Activated CD4-positive, alpha-beta T cell treated with anti-CD3 and anti-CD28 coated beads, Interleukin-2, amount 10 ng/mL, durations not matched to agents 7 days and 5 days (primary cell): Measurements from ENCODE around the gene TPD52L2. TPM values are rescaled to one million over a fixed set of nuclear protein-coding genes. Genes with fewer than 3 reads are reported as not detected.
"Not testable (repeated sequence)": the region's sequence is repeated elsewhere in the genome, so short reads cannot be mapped to it uniquely, and the experiment has no call there.

ENCODE experiments used
- CTCF ChIA-PET: fragments of 350-600 bp; sonication (Branson Sonifier 250); formaldehyde crosslinking; loops from one replicate; lab custom pipeline; 2021; ENCODE audit warnings: antibody characterized with exemption; lab: Charles Lee
- POLR2A ChIA-PET: fragments of 350-600 bp; sonication (Branson Sonifier 250); formaldehyde crosslinking; loops from one replicate; lab custom pipeline; 2021; ENCODE audit warnings: antibody characterized with exemption; lab: Charles Lee
- DNase-seq: peaks from one replicate; pipeline ENCODE4 v3.0.0-alpha.2; 2020
- H3K27ac Mint-ChIP-seq: one replicate; pipeline ENCODE4 v1.8.0; 2021; ENCODE audit warnings: mild to moderate bottlenecking, moderate library complexity, mixed read lengths
- H3K27me3 Mint-ChIP-seq: one replicate; pipeline ENCODE4 v1.8.0; 2021; ENCODE audit warnings: mixed read lengths
- H3K36me3 Mint-ChIP-seq: one replicate; pipeline ENCODE4 v1.8.0; 2021; ENCODE audit warnings: low read depth, mixed read lengths
- H3K4me1 Mint-ChIP-seq: one replicate; pipeline ENCODE4 v1.8.0; 2021; ENCODE audit warnings: mixed read lengths
- H3K4me3 Mint-ChIP-seq: one replicate; pipeline ENCODE4 v1.8.0; 2021; ENCODE audit warnings: mild to moderate bottlenecking, moderate library complexity, mixed read lengths
- H3K9me3 Mint-ChIP-seq: one replicate; pipeline ENCODE4 v1.8.0; 2021; ENCODE audit warnings: mixed read lengths
- total RNA-seq, 2 experiments: library from RNA; stranded (reverse); gene quantifications; one replicate each; pipeline ENCODE4 v1.2.3, GENCODE V29; 2021

TPD52L2 gene
- total RNA-seq, 2 experiments from 2014 or later, result 39.6 to 41.6 TPM

DNA sequence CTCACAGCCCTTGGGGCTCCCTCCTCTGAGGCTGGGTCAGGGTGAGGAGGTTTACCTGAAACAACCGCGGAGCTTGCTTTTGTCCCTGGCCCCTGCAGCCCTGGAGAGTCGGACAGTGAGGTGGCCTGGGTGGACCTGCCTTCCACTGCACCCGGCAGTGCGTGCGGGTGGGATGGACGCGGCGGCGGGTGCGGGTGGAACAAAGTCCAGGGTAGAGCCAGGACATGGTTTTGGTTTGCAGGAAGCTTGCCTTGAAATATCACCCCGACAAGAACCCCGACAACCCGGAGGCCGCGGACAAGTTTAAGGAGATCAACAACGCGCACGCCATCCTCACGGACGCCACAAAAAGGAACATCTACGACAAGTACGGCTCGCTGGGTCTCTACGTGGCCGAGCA is 64.0 kb downstream of the TPD52L2 start:
- no peak for DNase-seq
- Mint-ChIP-seq H3K4me3 (no peak overlapping the region), H3K27ac (peak overlapping the region; percentile 25), H3K36me3 (peaks cover 50% of the 10 kb centered on the region), H3K9me3 (no peaks in the 10 kb centered on the region), H3K4me1 (peaks cover 6% of the 10 kb centered on the region), H3K27me3 (no peaks in the 10 kb centered on the region)
- ChIA-PET CTCF (interaction anchor here (0.9 to 2.0 kb wide), 4 partner anchors 13 to 392 kb away, joined by 3 to 8 read pairs (median 3); partner anchors contain the start of gene PTK6), POLR2A (no interaction called here)

- POLR2A ChIA-PET, DNase-seq, H3K4me1 Mint-ChIP-seq: not testable (repeated sequence)
Measured at GRCh38 chr20:63929473-63929883, 64.4 kb downstream of the TPD52L2 start.

DNA sequence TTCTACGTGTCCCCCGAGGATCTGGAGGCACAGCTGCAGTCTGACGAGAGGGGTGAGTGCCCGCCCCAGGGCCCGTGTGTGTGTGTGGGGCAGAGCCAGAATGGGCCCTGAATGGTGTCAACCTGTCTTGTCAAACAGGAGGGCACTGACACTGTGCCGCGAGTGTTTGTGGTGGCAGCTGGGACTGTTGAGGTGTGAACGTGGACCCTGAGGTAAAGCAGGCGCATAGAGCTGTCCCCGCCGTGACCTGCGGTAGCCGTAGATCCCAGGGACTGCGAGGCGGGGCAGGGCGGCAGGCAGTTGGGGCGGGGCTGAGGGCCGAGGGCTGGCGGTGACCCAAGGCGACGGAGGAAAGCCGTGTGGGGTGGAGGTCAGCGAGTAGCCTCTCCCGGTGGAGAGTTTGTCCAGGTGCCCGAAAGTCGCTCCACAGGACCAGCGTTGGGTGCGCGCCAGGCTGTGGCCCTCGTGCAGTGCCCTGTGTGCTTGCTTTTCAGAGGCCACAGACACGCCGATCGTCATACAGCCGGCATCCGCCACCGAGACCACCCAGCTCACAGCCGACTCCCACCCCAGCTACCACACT is 66.0 kb downstream of the TPD52L2 start:
- Mint-ChIP-seq H3K27ac (no peak overlapping the region), H3K27me3 (no peaks in the 10 kb centered on the region), H3K4me1 (peaks cover 2% of the 10 kb centered on the region), H3K36me3 (peaks cover 60% of the 10 kb centered on the region), H3K4me3 (no peak overlapping the region), H3K9me3 (no peaks in the 10 kb centered on the region)
- DNase-seq, result no peak
- ChIA-PET POLR2A (no interaction called here), CTCF (no interaction called here)

More at GRCh38 chr20:63929473-63929883, 64.4 kb downstream of the TPD52L2 start:
- H3K27ac Mint-ChIP-seq, H3K27me3 Mint-ChIP-seq, H3K9me3 Mint-ChIP-seq, H3K4me3 Mint-ChIP-seq: not testable (repeated sequence)
- CTCF ChIA-PET, result interaction anchor here (2.0 kb wide), 1 partner anchor 109 kb away, joined by 8 read pairs; no protein-coding TSS in a partner anchor
- H3K36me3 Mint-ChIP-seq, result peaks cover 54% of the 10 kb centered on the region

DNA sequence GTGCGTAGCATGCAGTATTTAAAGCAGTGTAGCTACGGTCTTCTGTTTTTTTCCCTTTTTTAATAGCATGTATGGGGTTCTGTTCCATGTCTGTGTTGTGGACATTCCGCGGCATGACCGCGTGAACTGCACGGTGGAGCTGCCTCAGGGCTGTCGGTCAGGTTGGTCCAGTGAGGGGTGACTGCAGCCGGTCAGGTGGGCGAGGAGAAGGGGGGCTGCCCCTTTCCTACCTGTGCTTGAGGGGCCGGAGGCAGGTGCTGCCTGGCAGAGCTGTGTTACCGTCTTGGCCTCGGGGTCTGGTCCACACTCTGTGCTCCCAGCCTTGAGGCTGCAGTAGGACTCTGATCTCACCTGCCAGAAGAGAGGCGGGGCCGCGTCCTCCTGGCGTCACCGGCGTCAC is 66.7 kb downstream of the TPD52L2 start:
- CTCF ChIA-PET, result interaction anchor here (1.5 kb wide), 1 partner anchor 18 kb away, joined by 5 read pairs; no protein-coding TSS in a partner anchor
- DNase-seq, result no peak
- Mint-ChIP-seq H3K9me3 (no peaks in the 10 kb centered on the region), H3K4me1 (no peaks in the 10 kb centered on the region), H3K27me3 (no peaks in the 10 kb centered on the region), H3K4me3 (no peak overlapping the region), H3K27ac (no peak overlapping the region), H3K36me3 (peaks cover 58% of the 10 kb centered on the region)
- POLR2A ChIA-PET, result no interaction called here

DNA sequence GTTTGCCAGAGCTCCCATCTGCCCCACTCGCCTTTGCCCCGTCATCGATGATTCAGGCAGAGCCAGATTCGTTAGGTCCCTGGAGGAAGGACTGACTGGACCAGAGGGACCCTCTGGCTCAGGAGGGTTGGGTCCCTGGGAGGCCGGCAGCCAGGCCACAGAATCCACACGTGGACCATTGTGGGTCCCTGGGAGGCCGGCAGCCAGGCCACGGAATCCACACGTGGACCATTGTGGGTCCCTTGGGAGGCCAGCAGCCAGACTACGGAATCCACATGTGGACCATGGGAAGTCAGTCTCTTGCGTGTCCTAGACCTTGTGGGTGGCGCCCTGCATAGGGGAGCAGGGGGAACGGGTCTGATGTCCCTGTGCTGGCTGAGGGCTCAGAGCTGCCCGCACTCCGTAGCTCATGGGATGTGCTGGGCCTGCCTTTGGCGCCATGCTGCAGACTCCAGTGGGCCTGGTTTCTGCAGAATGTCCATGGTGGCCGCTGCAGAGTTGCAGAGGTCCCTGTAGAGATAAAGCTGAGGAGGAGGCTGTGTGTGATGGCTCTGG is 67.6 kb downstream of the TPD52L2 start:
- peaks cover 2% of the 10 kb centered on the region for H3K4me1 Mint-ChIP-seq
- no peak overlapping the region for H3K4me3 Mint-ChIP-seq
- no peak overlapping the region for H3K27ac Mint-ChIP-seq
- ChIA-PET POLR2A (no interaction called here), CTCF (interaction anchor here (1.2 to 1.5 kb wide), 2 partner anchors 11 to 19 kb away, joined by 3 to 5 read pairs; no protein-coding TSS in a partner anchor)
- peaks cover 56% of the 10 kb centered on the region for H3K36me3 Mint-ChIP-seq
- no peaks in the 10 kb centered on the region for H3K27me3 Mint-ChIP-seq
- no peaks in the 10 kb centered on the region for H3K9me3 Mint-ChIP-seq
- DNase-seq, result no peak

DNA sequence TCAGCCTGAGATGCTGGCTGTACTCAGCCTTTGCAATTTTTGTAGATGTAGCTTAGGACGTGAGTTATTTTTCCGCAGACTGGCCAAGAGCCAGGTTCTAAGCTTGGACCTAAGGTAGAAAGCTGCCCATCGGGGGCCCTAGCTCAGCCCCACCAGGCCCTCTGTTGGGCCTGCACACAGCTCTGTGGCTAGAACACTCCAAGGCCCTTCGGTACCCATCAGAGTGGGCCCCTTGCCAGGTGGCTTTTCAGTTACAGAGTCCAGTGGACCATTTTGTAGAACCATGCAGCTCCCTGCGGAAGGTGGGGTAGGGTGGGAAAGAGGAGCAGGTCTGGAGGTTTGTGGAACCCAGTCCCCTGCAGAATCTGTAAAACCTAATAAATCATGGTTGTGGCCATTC is 68.6 kb downstream of the TPD52L2 start:
- no peaks in the 10 kb centered on the region for H3K9me3 Mint-ChIP-seq
- H3K27ac Mint-ChIP-seq, result no peak overlapping the region
- ChIA-PET POLR2A (no interaction called here), CTCF (interaction anchor here (1.2 kb wide), 1 partner anchor 12 kb away, joined by 3 read pairs; no protein-coding TSS in a partner anchor)
- no peaks in the 10 kb centered on the region for H3K27me3 Mint-ChIP-seq
- peaks cover 3% of the 10 kb centered on the region for H3K4me1 Mint-ChIP-seq
- no peak overlapping the region for H3K4me3 Mint-ChIP-seq
- H3K36me3 Mint-ChIP-seq, result peaks cover 54% of the 10 kb centered on the region
- no peak for DNase-seq

DNA sequence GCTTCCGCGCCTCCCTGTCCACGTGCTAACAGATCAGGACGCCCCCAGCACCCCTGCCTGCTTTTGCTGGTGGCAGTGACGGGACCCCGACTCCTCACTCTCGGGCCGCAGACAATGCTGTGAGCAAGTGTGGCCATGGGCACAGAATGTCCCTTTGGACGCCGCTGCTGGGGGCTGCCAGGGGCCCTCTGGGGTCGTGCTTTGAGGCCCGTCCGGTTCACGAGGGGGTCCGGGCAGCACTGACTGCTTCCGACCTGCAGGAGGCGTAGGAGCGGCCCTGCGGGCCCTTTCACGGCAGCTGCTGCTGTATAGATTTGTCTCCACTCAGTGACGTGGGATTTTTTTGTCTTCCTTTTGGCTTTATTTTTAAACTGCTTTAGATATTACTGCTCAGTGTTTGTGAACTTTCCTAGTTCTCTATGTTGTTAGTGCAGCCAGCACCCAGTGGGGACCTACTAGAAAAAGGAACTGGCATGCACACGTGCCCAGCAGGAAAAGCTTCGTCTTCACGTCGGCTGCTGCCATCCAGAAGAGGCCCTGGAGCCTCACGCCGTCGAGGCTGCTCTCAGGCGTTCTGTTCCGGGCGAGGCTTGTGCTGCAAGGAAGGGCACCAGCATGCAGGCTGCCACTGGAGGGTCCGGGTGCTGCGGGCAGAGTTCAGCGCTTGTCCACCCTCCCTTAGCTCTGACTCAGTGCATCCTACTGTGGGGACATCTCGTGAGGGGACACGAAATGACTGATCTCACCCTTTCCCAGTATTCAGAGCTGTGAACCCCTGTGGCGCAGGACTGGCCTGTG is 69.4 kb downstream of the TPD52L2 start:
- H3K36me3 Mint-ChIP-seq, result peaks cover 47% of the 10 kb centered on the region
- CTCF ChIA-PET, result interaction anchor here (0.9 kb wide), 1 partner anchor 11 kb away, joined by 3 read pairs; no protein-coding TSS in a partner anchor
- no peak overlapping the region for H3K4me3 Mint-ChIP-seq
- H3K4me1 Mint-ChIP-seq, result peaks cover 3% of the 10 kb centered on the region
- H3K27ac Mint-ChIP-seq, result no peak overlapping the region
- no peaks in the 10 kb centered on the region for H3K27me3 Mint-ChIP-seq
- DNase-seq, result no peak
- POLR2A ChIA-PET, result no interaction called here
- no peaks in the 10 kb centered on the region for H3K9me3 Mint-ChIP-seq

- H3K27me3 Mint-ChIP-seq, result no peaks in the 10 kb centered on the region
- H3K36me3 Mint-ChIP-seq, result peaks cover 49% of the 10 kb centered on the region
- no peaks in the 10 kb centered on the region for H3K9me3 Mint-ChIP-seq
- POLR2A ChIA-PET, result no interaction called here
- DNase-seq, result peak; percentile 3
- no peak overlapping the region for H3K27ac Mint-ChIP-seq
- no peak overlapping the region for H3K4me3 Mint-ChIP-seq
- H3K4me1 Mint-ChIP-seq, result peaks cover 4% of the 10 kb centered on the region
- CTCF ChIA-PET, result no interaction called here
Measured at GRCh38 chr20:63935447-63935846, 70.4 kb downstream of the TPD52L2 start.

GRCh38 chr20:63937596-63937995 is 72.5 kb downstream of the TPD52L2 start:
- Mint-ChIP-seq H3K27ac (no peak overlapping the region), H3K27me3 (no peaks in the 10 kb centered on the region), H3K4me1 (peaks cover 20% of the 10 kb centered on the region), H3K4me3 (no peak overlapping the region), H3K36me3 (peaks cover 46% of the 10 kb centered on the region), H3K9me3 (peaks cover 2% of the 10 kb centered on the region)
- ChIA-PET CTCF (interaction anchor here (0.6 to 1.4 kb wide), 3 partner anchors 16 to 41 kb away, joined by 3 to 4 read pairs (median 3); no protein-coding TSS in a partner anchor), POLR2A (no interaction called here)
- no peak for DNase-seq

- no peak for DNase-seq
- ChIA-PET POLR2A (no interaction called here), CTCF (interaction anchor here (1.8 kb wide), 1 partner anchor 65 kb away, joined by 3 read pairs; no protein-coding TSS in a partner anchor)
- Mint-ChIP-seq H3K27me3 (no peaks in the 10 kb centered on the region), H3K36me3 (peaks cover 46% of the 10 kb centered on the region), H3K9me3 (peaks cover 2% of the 10 kb centered on the region), H3K4me1 (peaks cover 26% of the 10 kb centered on the region), H3K27ac (peak overlapping the region; percentile 19), H3K4me3 (no peak overlapping the region)
Measured at GRCh38 chr20:63939061-63939935, 74.2 kb downstream of the TPD52L2 start.

DNA sequence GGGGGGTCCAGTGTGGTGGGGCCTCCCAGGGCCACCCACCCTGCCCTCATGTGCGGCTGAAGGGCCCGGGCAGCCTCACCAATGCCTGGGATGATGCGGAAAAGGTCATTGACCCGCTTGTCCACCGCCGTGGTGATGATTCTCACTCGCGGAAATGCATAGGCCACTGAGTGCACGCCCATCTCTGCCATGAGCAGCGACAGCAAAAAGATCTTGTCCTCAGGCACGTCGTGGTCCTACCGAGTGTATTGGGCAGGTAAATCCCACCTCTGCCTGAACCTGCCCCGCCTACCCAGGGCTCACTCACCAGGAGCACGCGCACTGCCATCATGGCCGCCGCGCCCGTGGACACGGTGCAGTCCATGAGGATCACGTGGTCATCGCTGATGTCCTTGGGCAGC is 75.0 kb downstream of the TPD52L2 start:
- CTCF ChIA-PET, result no interaction called here
- POLR2A ChIA-PET, result no interaction called here

More for the DNA sequence above, 75.0 kb downstream of the TPD52L2 start:
- Mint-ChIP-seq H3K36me3 (peaks cover 42% of the 10 kb centered on the region), H3K27me3 (no peaks in the 10 kb centered on the region), H3K27ac (no peak overlapping the region), H3K4me1 (peaks cover 29% of the 10 kb centered on the region), H3K4me3 (no peak overlapping the region), H3K9me3 (peaks cover 2% of the 10 kb centered on the region)
- DNase-seq, result no peak
